ENCODE data around the gene LCE1B. TPM values are rescaled to one million over a fixed set of nuclear protein-coding genes. Genes with fewer than 3 reads are reported as not detected.

Gene LCE1B
- total and polyA plus RNA-seq, 10 of the 15 experiments (the other 5 are each of a cell fraction or from before 2014, with no cell fraction given), result 0.13 to 3.3 (median 0.60) TPM; not detected in 2

DNA sequence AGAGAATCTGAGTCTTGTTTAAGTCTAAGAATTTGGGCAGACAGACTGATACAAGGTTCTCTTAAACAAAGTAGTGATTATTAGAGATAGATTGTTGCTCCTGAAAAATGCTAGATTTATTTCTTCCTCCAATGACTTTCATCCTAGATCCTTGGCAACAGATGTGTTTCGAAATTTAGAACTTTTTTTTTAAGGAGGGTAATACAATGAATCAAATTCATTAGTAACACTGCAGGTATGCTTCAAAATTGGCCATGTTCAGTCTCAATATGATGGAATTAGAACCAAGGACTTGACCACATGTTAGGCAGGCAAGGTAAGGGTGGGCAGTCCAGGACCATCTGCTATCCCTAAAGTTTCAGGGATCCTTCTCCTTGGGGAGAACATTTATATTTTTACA lies 41.4 kb upstream of the LCE1B start:
- Histone ChIP-seq H3K4me3 (no peak overlapping the region), H2AFZ (ENCODE audit: control insufficient read depth, low read depth, low read length) (no peak overlapping the region), H3K79me2 (ENCODE audit: control insufficient read depth, insufficient read depth, low read length) (no peaks in the 10 kb centered on the region), H3K9me3 (replicated peaks; ENCODE audit: control insufficient read depth, insufficient read depth, low read length) (no peaks in the 10 kb centered on the region), H3K4me1 (ENCODE audit: control insufficient read depth, insufficient read depth, low read length) (no peaks in the 10 kb centered on the region), H3K36me3 (ENCODE audit: control insufficient read depth in 2 of 2, insufficient read depth in 2 of 2, low read length in 1 of 2) (no peaks in the 10 kb centered on the region), H3K9ac (ENCODE audit: control insufficient read depth, insufficient read depth, low read length) (no peak overlapping the region), H3K27me3 (replicated peaks in 1 of 2; ENCODE audit: control insufficient read depth in 2 of 2, insufficient read depth in 2 of 2, low read length in 1 of 2) (no peaks in the 10 kb centered on the region; a peak in 1 of 4 replicates), H4K20me1 (ENCODE audit: control insufficient read depth, insufficient read depth) (no peaks in the 10 kb centered on the region), H3K27ac (ENCODE audit: control insufficient read depth, insufficient read depth) (no peak overlapping the region), H3K4me2 (ENCODE audit: control insufficient read depth, insufficient read depth) (no peak overlapping the region)
- CTCF ChIA-PET, result no interaction called here
- SMC1A ChIA-PET (ENCODE audit: uncharacterized antibody, unreplicated experiment), result no interaction called here
- WGBS (ENCODE audit: insufficient coverage, insufficient replicate concordance, low lambda C conversion rate, missing lambda C conversion rate), result 0% methylated on average over 1 of the region's 1 CpG
- intact Hi-C loops (cut with micrococcal nuclease; ENCODE audit: unreplicated experiment) (no loop called here), in situ Hi-C loops (cut with MboI) (no loop called here)
- no peak for TF ChIP-seq KLF5 (IDR thresholded peaks at IDR 0.05; ENCODE audit: partially characterized antibody)
- TF ChIP-seq SREBF2 (IDR thresholded peaks at IDR 0.05; ENCODE audit: low read length), result no peak
- TF ChIP-seq HDAC2 (IDR thresholded peaks at IDR 0.05), result no peak
- DNase-seq (ENCODE audit: low read depth, low spot score), result no peak
- ATAC-seq, result no peak
- POLR2A ChIA-PET, result no interaction called here
- RAD21 ChIA-PET (ENCODE audit: unreplicated experiment), result no interaction called here
- FAIRE-seq, result no peak
- BruUV-seq (replicated peaks), result no TSS peak

DNA sequence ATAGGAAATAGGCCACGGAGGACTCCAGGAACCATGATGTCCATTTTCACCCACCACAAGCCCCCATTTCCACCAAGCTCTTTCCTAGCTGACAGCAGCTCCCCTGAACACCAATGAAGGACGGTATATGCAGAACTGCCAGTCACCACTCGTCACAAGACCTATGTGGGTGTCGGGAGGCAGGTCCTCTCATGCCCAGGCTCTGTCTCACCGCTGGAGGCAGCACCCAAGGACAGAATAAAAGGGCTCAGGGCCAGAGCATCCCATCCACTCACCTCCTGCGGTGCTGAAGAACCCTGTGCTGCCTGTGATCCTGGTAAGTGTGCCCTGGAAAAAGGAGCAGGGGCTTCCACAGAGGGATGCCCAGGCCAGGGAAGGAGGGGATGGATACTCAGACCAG lies 36.9 kb upstream of the LCE1B start, which contains the start of gene LCE1F:
Gene LCE1F (plus strand): TSS at position 266 of the 400 bp plus-strand sequence. CDS start 1,232 bp downstream, outside the sequence.
- no peak for FAIRE-seq
- in situ Hi-C loops (cut with MboI), result no loop called here
- no TSS peak for BruUV-seq (replicated peaks)
- Histone ChIP-seq H3K4me3 (no peak within 1 kb of the TSS), H3K4me2 (ENCODE audit: control insufficient read depth, insufficient read depth) (no peak within 1 kb of the TSS), H3K27ac (ENCODE audit: control insufficient read depth, insufficient read depth) (no peak within 1 kb of the TSS), H3K9ac (ENCODE audit: control insufficient read depth, insufficient read depth, low read length) (no peak within 1 kb of the TSS), H3K79me2 (ENCODE audit: control insufficient read depth, insufficient read depth, low read length) (no peaks in the 10 kb centered on the region), H3K4me1 (ENCODE audit: control insufficient read depth, insufficient read depth, low read length) (no peaks in the 10 kb centered on the region), H2AFZ (ENCODE audit: control insufficient read depth, low read depth, low read length) (no peak within 1 kb of the TSS), H3K36me3 (ENCODE audit: control insufficient read depth in 2 of 2, insufficient read depth in 2 of 2, low read length in 1 of 2) (no peaks in the 10 kb centered on the region), H3K9me3 (replicated peaks; ENCODE audit: control insufficient read depth, insufficient read depth, low read length) (no peaks in the 10 kb centered on the region), H4K20me1 (ENCODE audit: control insufficient read depth, insufficient read depth) (no peaks in the 10 kb centered on the region), H3K27me3 (replicated peaks in 1 of 2; ENCODE audit: control insufficient read depth in 2 of 2, insufficient read depth in 2 of 2, low read length in 1 of 2) (peaks cover 0 to 6% of the 10 kb centered on the region in 2 experiments)
- ChIA-PET SMC1A (ENCODE audit: uncharacterized antibody, unreplicated experiment) (no interaction called here), CTCF (no interaction called here), RAD21 (ENCODE audit: unreplicated experiment) (no interaction called here), POLR2A (no interaction called here)
- intact Hi-C loops (cut with micrococcal nuclease; ENCODE audit: unreplicated experiment), result no loop called here
- peak; percentile 73 for ATAC-seq
- no peak for DNase-seq (ENCODE audit: low read depth, low spot score)
- 0% methylated on average over 6 of the region's 6 CpGs for WGBS (ENCODE audit: insufficient coverage, insufficient replicate concordance, low lambda C conversion rate, missing lambda C conversion rate)
- TF ChIP-seq, protein P1, sequence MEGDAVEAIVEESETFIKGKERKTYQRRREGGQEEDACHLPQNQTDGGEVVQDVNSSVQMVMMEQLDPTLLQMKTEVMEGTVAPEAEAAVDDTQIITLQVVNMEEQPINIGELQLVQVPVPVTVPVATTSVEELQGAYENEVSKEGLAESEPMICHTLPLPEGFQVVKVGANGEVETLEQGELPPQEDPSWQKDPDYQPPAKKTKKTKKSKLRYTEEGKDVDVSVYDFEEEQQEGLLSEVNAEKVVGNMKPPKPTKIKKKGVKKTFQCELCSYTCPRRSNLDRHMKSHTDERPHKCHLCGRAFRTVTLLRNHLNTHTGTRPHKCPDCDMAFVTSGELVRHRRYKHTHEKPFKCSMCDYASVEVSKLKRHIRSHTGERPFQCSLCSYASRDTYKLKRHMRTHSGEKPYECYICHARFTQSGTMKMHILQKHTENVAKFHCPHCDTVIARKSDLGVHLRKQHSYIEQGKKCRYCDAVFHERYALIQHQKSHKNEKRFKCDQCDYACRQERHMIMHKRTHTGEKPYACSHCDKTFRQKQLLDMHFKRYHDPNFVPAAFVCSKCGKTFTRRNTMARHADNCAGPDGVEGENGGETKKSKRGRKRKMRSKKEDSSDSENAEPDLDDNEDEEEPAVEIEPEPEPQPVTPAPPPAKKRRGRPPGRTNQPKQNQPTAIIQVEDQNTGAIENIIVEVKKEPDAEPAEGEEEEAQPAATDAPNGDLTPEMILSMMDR (IDR thresholded peaks at IDR 0.05 in 2 of 3, conservative IDR thresholded peaks at IDR 0.05 in 1 of 3; ENCODE audit: control insufficient read depth in 2 of 3, extremely low read depth in 1 of 3, insufficient read depth in 1 of 3, low read depth in 3 of 3, low read length in 3 of 3), result 0 out of 6 replicates have a peak, but pooled peaks of 2 of the 3 experiments have one; percentile 6 to 7
- TF ChIP-seq CREM (IDR thresholded peaks at IDR 0.05; ENCODE audit: low read depth), result no peak

Data from GM12878 (cell line).